ENCODE data around the gene OOEP. TPM values are rescaled to one million over a fixed set of nuclear protein-coding genes. Genes with fewer than 3 reads are reported as not detected.

The OOEP gene
- 0.22 TPM in 1 of 2 replicates, not detected in the other for total RNA-seq

GRCh38 chr6:73369563-73369962 is at the start of gene OOEP:
OOEP (minus strand) TSS chr6:73369897; CDS start chr6:73369792, 105 bp downstream.
- Mint-ChIP-seq H3K9me3 (peaks cover 2% of the 10 kb centered on the region), H3K27me3 (peaks cover 3% of the 10 kb centered on the region), H3K4me1 (no peaks in the 10 kb centered on the region), H3K36me3 (ENCODE audit: low read depth) (no peaks in the 10 kb centered on the region), H3K27ac (no peak within 1 kb of the TSS), H3K4me3 (no peak within 1 kb of the TSS)
- TF ChIP-seq CTCF (IDR thresholded peaks at IDR 0.05) = no peak
- ChIA-PET POLR2A (no interaction called here), CTCF (no interaction called here)
- DNase-seq (no peak), ATAC-seq (ENCODE audit: low read depth) (no peak)
- intact Hi-C loops (cut with micrococcal nuclease) = no loop called here

DNA sequence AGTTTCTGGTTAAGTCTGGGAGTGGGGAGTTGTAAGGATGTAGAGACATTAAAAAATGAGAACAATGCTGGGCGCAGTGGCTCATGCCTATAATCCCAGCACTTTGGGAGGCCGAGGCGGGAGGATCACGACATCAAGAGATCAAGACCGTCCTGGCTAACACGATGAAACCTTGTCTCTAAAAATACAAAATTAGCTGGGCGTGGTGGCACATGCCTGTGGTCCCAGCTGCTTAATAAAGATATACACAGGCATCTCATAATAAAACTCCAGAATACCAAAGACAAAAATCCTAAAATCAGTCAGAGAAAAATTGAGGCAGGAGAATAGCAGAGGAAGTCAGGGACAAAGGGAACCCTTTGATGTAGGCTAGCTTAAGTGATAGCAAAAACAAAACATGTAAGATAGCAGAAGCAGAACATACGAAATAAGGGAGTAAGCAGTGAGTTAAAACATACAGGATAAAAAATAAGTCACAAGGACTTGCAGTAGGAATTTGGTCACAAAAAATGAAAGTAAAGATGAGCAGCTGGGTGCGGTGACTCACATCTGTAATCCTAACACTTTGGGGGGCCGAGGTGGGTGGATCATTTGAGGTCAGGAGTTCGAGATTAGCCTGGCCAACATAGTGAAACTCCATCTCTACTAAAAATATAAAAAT is 48.5 kb upstream of the OOEP start:
- H3K9me3 Mint-ChIP-seq = no peaks in the 10 kb centered on the region
- POLR2A ChIA-PET = no interaction called here
- DNase-seq = no peak
- ATAC-seq (ENCODE audit: low read depth) = no peak
- TF ChIP-seq CTCF (IDR thresholded peaks at IDR 0.05) = no peak
- no peak overlapping the region for H3K4me3 Mint-ChIP-seq
- intact Hi-C loops (cut with micrococcal nuclease) = no loop called here
- H3K27ac Mint-ChIP-seq = no peak overlapping the region
- peaks cover 54% of the 10 kb centered on the region for H3K36me3 Mint-ChIP-seq (ENCODE audit: low read depth)
- no peaks in the 10 kb centered on the region for H3K4me1 Mint-ChIP-seq
- H3K27me3 Mint-ChIP-seq = no peaks in the 10 kb centered on the region
- CTCF ChIA-PET = no interaction called here

- no peaks in the 10 kb centered on the region for H3K27me3 Mint-ChIP-seq
- DNase-seq = no peak
- no peaks in the 10 kb centered on the region for H3K4me1 Mint-ChIP-seq
- POLR2A ChIA-PET = no interaction called here
- H3K4me3 Mint-ChIP-seq = no peak overlapping the region
- H3K36me3 Mint-ChIP-seq (ENCODE audit: low read depth) = peaks cover 26% of the 10 kb centered on the region
- H3K27ac Mint-ChIP-seq = no peak overlapping the region
- ATAC-seq (ENCODE audit: low read depth) = no peak
- CTCF ChIA-PET = no interaction called here
- H3K9me3 Mint-ChIP-seq = no peaks in the 10 kb centered on the region
- no peak for TF ChIP-seq CTCF (IDR thresholded peaks at IDR 0.05)
- intact Hi-C loops (cut with micrococcal nuclease) = no loop called here
Observed at GRCh38 chr6:73413102-73413501, 43.4 kb upstream of the OOEP start.

DNA sequence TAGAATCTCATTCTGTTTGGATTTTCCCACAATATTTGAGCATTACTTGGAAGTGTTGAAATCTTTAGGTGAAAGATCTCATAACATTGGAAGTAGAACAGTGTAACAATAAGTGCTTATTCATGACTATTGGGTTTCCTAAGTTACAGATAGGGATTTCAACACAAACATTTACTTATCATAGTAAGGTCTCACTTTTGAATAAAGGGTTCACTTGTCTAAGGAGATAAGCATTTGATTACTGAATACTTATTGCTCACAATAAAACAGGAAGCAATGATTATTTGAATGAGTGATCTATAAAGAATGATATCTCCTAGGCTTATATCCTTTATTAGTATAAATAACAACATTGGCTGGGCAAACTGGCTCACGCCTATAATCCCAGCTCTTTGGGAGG is 39.7 kb upstream of the OOEP start:
- Mint-ChIP-seq H3K4me1 (no peaks in the 10 kb centered on the region), H3K9me3 (no peaks in the 10 kb centered on the region), H3K36me3 (ENCODE audit: low read depth) (peaks cover 5% of the 10 kb centered on the region), H3K27ac (no peak overlapping the region), H3K27me3 (no peaks in the 10 kb centered on the region), H3K4me3 (no peak overlapping the region)
- TF ChIP-seq CTCF (IDR thresholded peaks at IDR 0.05) = no peak
- DNase-seq (no peak), ATAC-seq (ENCODE audit: low read depth) (no peak)
- ChIA-PET POLR2A (no interaction called here), CTCF (no interaction called here)
- intact Hi-C loops (cut with micrococcal nuclease) = no loop called here

- no peak overlapping the region for H3K4me3 Mint-ChIP-seq
- TF ChIP-seq CTCF (IDR thresholded peaks at IDR 0.05) = no peak
- no peaks in the 10 kb centered on the region for H3K27me3 Mint-ChIP-seq
- intact Hi-C loops (cut with micrococcal nuclease) = no loop called here
- ATAC-seq (ENCODE audit: low read depth) = no peak
- no peaks in the 10 kb centered on the region for H3K9me3 Mint-ChIP-seq
- DNase-seq = no peak
- H3K27ac Mint-ChIP-seq = no peak overlapping the region
- ChIA-PET POLR2A (no interaction called here), CTCF (no interaction called here)
- no peaks in the 10 kb centered on the region for H3K36me3 Mint-ChIP-seq (ENCODE audit: low read depth)
- H3K4me1 Mint-ChIP-seq = no peaks in the 10 kb centered on the region
Observed at GRCh38 chr6:73400656-73401055, 31.0 kb upstream of the OOEP start.
